Stimulated activated CD8-positive, alpha-beta memory T cell treated with anti-CD3 and anti-CD28 coated beads, Interleukin-4, amount 100 ng/mL, for 4 hours (primary cell): ENCODE data around the gene RETN.
"Not testable (repeated sequence)": the region's sequence is repeated elsewhere in the genome, so short reads cannot be mapped to it uniquely, and the experiment has no call there.

Experiments
- DNase-seq, 2 donors: peaks; one replicate each; pipeline ENCODE4 v3.0.0-alpha.2; 2020; ENCODE audit warnings: low read depth in 2 of 2, low spot score in 1 of 2

RETN gene

DNA sequence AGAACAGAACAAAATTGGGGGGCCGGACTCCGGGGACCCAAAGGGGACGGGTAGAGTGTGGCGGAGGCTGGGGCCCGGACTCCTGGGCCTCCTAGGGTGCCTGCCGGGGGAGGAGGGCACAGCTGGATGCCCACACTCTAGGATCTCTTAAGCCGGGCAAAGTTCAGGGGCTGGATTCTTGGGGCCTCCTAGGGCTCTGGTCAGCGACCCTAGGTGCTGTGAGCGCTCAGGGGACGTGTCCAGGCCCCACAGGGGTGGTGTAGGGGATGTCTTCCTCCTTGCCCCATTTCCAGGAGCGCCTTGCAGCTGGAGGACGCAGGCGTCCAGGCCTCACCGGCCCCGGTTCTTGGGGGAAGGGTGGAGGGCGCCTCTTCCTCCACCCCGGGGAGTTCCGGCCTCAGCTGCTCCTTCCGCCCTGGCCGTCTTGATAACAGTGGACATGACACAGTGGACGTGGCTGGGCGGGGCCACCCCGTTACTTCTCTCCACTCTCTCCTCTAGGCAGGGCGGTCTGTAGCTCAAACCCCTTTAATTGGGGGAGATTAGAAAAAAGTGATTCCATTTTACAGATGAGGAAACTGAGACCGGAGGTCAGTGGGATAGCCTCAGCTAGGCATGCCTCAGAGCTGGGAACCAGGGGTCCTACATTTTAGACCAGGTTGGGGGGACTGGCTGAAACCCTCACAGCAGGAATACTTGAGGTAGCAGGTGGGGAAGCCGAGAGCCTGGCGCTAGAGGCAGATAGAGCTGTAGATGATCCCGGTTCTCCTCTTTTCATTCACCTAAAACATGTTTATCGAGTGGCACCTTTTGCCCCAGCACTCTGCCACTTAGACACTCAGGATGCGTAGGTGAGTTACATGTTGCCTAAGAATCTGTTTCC is 31.2 kb upstream of the RETN start:
- no peak for DNase-seq

DNA sequence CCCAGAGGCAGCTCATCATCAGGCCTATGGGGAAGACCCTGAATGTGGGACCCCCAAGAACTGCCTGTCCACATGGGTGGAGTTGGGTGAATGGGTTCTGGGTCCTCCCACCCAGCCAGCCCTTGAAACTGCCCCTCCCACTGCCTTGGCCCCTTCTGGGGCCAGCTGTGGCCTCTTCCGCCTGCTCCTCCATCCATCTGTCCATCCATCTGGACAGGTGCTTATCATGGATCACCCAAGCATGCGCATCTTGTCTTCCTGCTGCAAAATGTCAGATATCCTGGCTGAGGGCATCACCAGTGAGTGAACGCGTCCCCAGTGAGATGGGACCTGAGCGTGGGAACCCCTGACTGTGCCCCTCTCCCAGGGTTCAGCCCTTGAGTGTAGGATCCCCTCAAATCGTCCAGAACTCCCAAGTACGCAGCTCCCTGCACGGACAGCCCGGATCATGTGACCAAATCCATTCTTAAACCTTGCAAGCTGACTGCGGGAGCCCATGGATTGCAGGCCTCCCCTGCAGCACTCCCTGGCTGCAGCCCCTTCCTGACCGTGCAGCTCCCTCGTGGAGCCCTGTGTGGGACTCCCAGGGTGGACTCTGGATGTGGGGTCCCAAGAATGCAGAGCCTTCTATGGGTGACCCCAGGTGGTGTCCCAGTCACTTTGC is 29.9 kb upstream of the RETN start:
- no peak for DNase-seq

DNA sequence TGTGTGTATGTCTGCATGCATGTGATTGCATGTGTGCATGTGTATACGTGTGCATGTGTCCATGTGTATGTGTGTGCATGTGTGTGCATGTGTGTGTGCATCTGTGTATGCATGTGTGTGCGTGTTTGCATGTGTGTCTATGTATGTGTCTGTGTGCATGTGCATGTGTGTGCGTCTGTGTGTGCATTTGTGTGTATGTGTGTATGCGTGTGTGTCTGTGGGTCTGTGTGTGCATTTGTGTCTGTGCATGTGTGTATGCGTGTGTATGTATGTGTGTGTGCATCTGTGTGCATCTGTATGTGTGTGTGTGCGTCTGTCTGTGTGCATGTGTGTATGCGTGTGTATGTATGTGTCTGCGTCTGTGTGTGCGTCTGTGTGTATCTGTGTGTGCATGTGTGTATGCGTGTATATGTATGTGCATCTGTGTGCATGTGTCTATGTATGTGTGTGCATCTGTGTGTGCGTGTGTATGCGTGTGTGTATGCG is 28.9 kb upstream of the RETN start:
- no peak for DNase-seq

DNA sequence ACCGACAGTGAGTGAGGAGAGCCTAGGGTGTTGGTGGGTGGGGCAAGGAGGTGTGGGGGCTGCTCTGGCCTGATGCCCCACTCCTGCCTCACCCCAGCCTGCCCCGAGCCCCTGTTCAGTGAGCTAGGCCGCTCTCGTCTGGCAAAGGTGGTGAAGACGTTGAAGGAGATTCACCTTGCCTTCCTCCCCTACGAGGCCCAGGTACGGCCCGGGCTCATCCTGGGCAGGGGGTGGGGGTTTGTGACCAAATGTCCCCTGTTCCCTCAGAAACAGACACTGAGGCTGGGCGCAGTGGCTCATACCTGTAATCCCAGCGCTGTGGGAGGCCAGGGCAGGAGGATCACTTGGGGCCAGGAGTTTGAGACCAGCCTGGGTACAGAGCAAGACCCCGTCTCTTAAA is 28.0 kb upstream of the RETN start:
- no peak for DNase-seq

DNA sequence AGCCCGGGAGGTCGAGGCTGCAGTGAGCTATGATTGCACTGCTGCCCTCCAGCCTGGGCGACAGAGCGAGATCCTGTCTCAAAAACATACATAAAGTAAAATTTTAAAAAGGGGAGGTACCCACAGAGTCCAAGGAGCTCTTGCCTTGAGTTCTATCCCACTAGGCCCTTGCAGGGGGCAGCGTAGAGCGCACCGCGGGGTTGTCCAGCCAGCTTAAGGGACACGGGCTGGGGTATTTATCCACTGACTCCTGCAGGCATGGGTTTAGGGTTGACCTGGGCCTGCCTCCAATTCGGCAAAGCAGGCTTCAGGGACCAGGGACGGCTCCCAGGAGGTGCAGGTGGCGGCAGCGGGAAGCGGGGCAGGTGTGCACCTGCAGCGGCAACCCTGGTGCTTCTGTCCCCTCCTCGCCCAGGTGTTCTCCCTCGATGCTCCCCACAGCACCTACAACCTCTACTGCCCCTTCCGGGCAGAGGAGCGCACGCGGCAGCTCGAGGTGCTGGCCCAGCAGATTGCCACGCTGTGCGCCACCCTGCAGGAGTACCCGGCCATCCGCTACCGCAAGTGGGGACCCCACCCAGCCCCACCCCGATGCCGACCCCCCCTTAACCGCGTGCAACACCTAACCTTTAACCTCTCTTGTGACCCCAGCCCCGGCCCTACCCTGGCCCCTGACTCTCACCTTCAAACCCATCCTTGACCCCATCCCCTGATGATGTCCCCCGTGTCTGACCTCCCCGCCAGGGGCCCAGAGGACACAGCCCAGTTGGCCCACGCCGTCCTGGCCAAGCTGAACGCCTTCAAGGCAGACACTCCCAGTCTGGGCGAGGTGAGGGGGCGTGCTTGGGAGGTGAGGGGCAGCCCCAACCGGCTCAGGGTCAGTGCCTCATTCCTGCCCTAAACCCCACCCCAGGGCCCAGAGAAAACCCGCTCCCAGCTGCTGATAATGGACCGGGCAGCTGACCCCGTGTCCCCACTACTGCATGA is 27.3 kb upstream of the RETN start:
- no peak for DNase-seq

DNA sequence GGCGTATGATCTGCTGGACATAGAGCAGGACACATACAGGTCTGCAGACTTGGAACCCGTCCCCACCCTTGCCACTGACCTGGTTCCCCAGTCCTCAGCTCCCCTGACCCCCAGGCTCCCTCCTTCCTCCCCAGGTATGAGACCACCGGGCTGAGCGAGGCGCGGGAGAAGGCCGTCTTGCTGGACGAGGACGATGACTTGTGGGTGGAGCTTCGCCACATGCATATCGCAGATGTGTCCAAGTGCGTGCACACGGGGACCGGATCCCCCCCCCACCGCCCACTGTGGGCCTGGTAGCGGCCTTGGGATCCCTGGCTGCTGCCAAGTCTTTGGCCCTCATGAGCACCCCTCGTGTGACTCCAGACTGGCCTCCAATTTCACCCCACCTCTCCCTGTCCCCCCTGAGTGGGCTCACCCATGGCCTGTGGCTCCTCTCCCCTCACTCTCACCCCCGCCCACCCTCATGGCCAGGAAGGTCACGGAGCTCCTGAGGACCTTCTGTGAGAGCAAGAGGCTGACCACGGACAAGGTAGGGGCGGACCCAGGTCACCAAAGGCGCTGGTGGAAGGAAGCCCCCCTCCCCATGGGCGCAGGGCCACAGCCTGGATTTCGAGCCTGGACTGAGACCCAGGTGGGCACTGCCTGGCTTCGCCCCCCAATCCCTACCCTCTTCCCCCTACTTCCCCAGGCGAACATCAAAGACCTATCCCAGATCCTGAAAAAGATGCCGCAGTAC is 26.4 kb upstream of the RETN start:
- DNase-seq, result no peak

DNA sequence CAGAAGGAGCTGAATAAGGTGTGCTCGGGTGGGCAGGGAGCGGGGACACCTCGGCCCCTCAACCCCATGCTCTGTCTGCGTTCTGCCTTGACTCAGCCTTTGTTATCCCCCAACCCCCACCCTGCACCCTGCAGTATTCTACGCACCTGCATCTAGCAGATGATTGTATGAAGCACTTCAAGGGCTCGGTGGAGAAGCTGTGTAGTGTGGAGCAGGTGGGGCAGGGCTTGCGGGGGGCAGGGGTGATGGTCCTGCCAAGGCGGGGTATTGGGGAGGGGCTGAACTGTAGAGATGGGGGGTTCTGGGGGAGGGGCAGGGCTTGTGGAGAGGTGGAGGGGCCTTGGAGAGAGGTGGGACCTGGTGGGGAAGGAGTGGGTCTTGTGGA is 25.8 kb upstream of the RETN start:
- no peak for DNase-seq

DNA sequence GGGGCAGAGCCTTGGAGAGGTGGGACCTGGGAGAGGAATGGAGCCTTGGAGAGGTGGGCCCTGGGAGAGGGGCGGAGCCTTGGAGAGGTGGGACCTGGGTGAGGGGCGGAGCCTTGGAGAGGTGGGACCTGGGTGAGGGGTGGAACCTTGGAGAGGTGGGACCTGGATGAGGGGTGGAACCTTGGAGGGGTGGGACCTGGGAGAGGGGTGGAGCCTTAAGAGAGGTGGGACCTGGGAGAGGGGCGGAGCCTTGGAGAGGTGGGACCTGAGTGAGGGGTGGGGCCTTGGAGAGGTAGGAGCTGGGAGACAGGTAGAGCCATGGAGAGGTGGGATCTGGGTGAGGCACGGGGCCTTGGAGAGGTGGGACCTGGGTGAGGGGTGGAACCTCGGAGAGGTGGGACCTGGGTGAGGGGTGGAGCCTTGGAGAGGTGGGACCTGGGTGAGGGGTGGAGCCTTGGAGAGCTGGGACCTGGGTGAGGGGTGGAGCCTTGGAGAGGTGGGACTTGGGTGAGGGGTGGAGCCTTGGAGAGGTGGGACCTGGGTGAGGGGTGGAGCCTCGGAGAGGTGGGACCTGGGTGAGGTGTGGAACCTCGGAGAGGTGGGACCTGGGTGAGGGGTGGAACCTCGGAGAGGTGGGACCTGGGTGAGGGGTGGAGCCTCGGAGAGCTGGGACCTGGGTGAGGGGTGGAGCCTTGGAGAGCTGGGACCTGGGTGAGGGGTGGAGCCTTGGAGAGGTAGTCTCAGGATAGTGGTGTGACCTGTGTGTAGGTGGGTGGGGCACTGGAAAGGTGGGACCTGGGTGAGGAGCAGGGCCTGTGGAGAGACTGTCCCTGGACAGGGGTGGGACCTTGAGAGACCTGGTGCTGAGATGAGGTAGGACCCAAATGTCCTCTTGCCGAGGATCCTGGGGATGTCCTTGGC is 25.0 kb upstream of the RETN start:
- not testable (repeated sequence) for DNase-seq

DNA sequence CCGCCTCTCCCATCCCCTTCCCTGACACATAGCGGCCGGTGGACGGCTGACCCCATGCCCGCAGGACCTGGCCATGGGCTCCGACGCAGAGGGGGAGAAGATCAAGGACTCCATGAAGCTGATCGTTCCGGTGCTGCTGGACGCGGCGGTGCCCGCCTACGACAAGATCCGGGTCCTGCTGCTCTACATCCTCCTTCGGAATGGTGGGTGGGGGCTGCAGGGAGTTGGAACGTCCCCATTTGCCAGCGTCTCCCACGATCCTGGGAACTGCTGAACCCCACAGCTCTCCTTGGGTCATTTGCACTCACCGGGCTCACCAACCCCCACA is 24.3 kb upstream of the RETN start:
- DNase-seq, result no peak

DNA sequence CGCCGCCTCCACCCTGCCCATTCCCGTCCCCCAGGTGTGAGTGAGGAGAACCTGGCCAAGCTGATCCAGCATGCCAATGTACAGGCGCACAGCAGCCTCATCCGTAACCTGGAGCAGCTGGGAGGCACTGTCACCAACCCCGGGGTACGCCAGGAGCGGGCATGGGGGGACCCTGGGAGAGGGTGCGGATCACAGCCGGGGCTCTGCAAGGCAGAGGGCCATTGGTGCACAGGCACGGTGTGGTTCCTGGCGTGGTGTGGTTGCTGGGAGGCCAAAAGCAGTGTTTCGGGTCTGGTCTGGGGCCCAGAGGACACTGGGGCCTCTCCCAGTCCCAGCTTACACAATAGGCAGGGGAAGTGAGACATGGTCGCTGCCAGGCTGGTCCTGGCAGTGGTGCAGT is 23.7 kb upstream of the RETN start:
- no peak for DNase-seq

DNA sequence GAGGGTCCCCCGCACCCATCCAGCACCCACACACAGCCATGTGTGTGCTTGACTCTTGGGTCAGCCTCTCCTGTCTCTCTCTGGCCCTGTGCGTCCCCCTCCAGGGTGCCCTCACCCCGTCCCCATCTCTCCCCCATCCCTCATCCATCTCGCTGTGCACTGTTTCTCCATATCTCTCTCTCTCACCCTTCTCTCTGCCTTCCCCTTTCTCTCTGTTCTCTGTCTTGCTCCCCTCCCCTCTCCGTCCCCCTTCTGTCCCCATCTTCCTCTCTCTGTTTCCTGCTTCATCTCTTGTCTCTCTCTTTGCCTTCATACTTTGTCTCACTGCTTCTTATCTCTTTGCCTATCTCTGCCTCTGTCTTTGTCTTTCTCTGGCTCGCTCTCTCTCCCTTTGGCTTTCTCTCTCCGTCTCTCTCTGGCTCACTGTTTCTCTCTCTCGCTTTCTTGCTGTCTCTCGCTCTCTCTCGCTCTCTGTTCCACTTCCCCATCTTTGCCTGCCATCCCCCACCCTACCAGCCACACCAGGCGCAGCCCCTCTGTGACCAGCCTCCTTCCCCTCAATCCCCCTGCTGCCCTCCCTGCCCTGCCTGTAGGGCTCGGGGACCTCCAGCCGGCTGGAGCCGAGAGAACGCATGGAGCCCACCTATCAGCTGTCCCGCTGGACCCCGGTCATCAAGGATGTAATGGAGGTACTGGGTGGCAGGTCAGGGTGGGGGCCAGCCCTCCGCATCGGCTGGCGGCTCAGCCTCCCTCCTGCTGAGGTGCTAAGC is 23.0 kb upstream of the RETN start:
- DNase-seq, result no peak

DNA sequence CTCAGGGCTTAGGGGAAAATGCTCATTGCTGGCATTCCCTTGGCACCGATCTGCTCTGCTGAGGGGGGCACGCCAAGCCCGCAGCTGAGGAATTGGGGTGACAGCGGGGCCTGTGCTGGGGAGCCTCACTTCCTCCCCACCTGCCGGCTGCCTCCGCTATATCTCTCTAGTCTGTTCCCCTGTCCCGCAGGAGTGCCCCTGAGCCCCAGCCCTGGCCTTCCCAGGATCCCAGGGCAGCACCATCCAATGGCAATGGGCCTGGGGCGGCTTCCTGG is 22.5 kb upstream of the RETN start:
- no peak for DNase-seq

DNA sequence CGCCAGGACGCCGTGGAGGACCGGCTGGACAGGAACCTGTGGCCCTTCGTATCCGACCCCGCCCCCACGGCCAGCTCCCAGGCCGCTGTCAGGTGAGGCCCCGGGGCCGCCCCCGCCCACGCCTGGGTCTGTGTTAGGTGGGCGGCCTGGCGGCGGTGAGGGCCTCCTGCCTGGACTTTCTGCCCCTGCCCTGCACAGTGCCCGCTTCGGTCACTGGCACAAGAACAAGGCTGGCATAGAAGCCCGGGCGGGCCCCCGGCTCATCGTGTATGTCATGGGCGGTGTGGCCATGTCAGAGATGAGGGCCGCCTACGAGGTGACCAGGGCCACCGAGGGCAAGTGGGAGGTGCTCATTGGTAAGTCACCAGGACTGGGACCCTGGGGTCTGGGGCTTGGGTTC is 21.7 kb upstream of the RETN start:
- DNase-seq, result no peak

DNA sequence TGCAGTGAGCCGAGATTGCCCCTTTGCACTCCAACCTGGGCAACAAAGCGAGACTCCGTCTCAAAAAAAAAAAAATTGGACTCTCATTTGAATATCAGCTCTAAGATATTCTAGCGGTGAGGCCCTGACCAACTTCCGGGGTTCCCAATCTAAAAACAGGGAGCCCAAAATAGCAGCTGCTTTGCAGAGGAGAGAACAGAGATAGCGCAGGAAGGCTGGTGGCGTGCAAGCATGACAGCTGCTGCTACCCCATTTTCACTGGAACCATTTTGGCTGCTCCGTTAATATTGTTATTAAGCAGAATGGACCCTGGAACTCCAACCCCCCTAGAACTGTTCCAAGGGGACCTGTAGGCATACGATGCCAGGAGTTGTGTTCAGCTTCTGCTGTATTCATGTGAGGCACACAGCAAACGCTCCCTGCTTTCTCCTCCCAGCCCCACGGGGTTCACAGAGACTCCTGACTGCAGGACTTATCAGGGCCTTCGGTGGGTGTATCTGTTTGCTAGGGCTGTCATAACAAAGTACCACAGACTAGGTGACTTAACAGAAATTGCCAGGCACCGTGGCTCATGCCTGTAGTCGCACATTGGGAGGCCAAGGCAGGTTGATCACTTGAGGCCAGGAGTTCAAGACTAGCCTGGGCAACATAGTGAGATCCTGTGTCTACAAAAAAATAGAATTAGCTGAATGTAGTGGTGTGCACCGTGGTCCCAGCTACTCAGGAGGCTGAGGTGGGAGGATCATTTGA is 20.4 kb upstream of the RETN start:
- no peak for DNase-seq

DNA sequence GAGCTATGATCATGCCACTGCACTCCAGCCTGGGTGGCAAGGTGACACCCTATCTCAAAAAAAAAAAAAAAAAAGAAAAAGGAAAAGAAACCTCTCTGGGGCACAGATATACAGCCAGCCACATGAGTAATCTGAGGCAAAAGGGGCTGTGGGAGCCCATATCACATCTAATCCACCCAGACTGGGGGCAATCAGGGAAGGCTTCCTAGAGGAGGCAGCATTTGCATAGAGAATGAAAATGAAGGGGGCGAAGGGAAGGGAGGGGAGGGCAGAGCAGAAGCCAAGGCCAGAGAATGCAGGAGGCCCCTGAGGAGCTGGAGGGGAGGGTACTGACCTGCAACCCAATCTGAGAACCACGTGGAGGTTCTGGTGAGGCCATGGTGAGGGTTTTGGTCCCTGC is 18.7 kb upstream of the RETN start:
- no peak for DNase-seq

DNA sequence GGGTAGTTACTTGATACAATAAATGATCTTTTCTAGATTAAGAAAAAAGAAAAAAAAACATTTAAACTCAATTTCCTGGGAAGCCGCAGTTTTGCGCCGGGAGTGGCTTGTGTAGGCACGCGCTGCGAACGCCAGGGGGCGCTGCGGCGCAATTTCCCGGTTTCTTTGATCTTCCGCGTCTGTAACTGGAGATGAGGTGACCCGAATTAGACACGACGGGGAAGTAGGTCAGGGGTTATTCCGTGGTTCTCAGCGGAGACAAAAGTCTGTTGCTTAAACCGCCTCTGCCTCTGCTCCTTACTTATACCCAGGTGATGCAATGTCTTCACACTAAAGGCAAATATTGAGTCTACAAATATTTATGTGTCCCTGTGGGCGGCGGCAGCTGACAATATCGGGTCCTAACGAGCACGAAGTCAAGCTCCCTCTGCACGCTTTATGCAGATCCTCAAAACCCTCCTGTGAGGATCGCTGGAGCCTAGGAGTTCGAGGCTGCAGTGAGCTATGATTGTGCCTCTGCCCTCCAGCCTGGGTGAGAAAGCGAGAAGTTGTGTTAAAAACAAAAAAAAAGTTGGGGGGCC is 16.7 kb upstream of the RETN start:
- DNase-seq, result peak; percentile 71 to 77

DNA sequence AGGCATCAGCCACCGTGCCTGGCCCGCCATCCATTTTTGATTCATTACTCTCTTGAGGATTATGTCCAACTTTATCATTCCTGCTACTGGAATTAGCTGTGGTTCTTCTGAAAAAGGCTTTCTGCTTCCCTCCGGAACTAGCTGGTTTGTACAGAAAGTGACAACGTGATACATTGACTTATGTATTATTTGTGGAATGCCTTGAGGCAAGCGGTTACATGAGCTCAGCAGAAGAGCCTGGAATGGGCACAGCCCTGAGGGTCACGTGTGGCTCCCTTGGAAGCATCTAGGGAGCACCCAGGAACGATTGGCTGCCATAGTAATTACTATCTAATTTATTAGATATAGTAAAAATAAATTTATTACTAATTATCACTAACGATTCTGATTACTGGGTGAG is 14.4 kb upstream of the RETN start:
- no peak for DNase-seq

DNA sequence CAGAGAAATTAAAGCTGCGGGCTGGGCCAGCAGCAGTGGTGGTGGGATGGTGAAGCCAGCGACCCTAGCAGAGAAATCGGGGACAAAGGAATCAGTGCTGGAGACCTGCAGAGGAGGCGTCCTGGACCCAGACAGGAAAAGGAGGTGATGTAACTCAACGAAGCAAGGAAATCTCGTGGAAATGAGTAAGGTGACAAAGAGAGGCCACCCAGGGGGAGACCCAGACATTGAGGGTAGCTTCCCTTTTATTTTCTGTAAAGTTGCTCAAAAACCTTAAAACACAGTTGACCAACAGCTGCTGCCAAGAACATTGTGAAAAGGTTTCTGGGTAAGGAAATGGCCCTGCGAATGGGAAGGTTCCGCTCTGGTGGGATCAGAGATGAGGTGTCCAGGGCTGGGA is 13.3 kb upstream of the RETN start:
- DNase-seq, result no peak
